HepG2 (cell line): ENCODE measurements around the gene RASSF7. TPM values are rescaled to one million over a fixed set of nuclear protein-coding genes. Genes with fewer than 3 reads are reported as not detected.
A peak's percentile ranks its signal among the peaks of the same experiment; 100 is the strongest.

Source experiments
- ARNT ChIP-seq: fragments of 450-650 bp; IDR thresholded peaks from 2 replicates; pipeline ENCODE4 v1.6.1; 2017
- ATF7-NPFF ChIP-seq: sonication (generic); formaldehyde crosslinking; IDR thresholded peaks from 2 replicates; pipeline ENCODE4 v1.8.1; 2023; ENCODE audit warnings: mild to moderate bottlenecking, low read depth, missing genetic modification reagents, moderate library complexity
- KDM2A ChIP-seq: sonication (generic); formaldehyde crosslinking; IDR thresholded peaks from 2 replicates; pipeline ENCODE4 v1.4.0; 2020; ENCODE audit warnings: low read depth, missing genetic modification reagents, borderline replicate concordance
- PAWR ChIP-seq: sonication (generic); formaldehyde crosslinking; IDR thresholded peaks from 2 replicates; pipeline ENCODE4 v1.4.0; 2020; ENCODE audit warnings: missing genetic modification reagents, mild to moderate bottlenecking, borderline replicate concordance
- POGK ChIP-seq: sonication (generic); formaldehyde crosslinking; conservative IDR thresholded peaks from 2 replicates; pipeline ENCODE4 v1.8.0; 2022; ENCODE audit warnings: mild to moderate bottlenecking, moderate library complexity, missing genetic modification reagents
- TFAP4 ChIP-seq: sonication (generic); IDR thresholded peaks from 2 replicates; pipeline ENCODE4 v1.6.1; 2016; ENCODE audit warnings: low read depth, borderline replicate concordance
- TOE1 ChIP-seq: sonication (generic); formaldehyde crosslinking; IDR thresholded peaks from 2 replicates; pipeline ENCODE4 v1.4.0; 2020; ENCODE audit warnings: mild to moderate bottlenecking, missing genetic modification reagents
- ZBTB4 ChIP-seq: sonication (generic); formaldehyde crosslinking; IDR thresholded peaks from 2 replicates; pipeline ENCODE4 v1.4.0; 2020; ENCODE audit warnings: missing genetic modification reagents, mild to moderate bottlenecking, borderline replicate concordance
- ZFP36L1 ChIP-seq: sonication (generic); formaldehyde crosslinking; IDR thresholded peaks from 2 replicates; pipeline ENCODE4 v1.8.0; 2022; ENCODE audit warnings: mild to moderate bottlenecking, missing genetic modification reagents, moderate library complexity
- ZNF101 ChIP-seq: sonication (generic); formaldehyde crosslinking; IDR thresholded peaks from 2 replicates; pipeline ENCODE4 v1.4.0; 2020; ENCODE audit warnings: mild to moderate bottlenecking, low read depth, missing genetic modification reagents, borderline replicate concordance
- ZNF121 ChIP-seq: sonication (generic); formaldehyde crosslinking; IDR thresholded peaks from 2 replicates; pipeline ENCODE4 v1.5.0; 2020; ENCODE audit warnings: mild to moderate bottlenecking, missing genetic modification reagents
- ZNF124 ChIP-seq: sonication (generic); formaldehyde crosslinking; IDR thresholded peaks from 2 replicates; pipeline ENCODE4 v1.4.0; 2020; ENCODE audit warnings: missing genetic modification reagents
- ZNF451 ChIP-seq: sonication (generic); formaldehyde crosslinking; IDR thresholded peaks from 2 replicates; pipeline ENCODE4 v1.5.0; 2020; ENCODE audit warnings: mild to moderate bottlenecking, missing genetic modification reagents
- ZNF605 ChIP-seq: sonication (generic); formaldehyde crosslinking; IDR thresholded peaks from 2 replicates; pipeline ENCODE4 v1.8.0; 2022; ENCODE audit warnings: mild to moderate bottlenecking, missing genetic modification reagents
- ZSCAN21 ChIP-seq: sonication (generic); formaldehyde crosslinking; IDR thresholded peaks from 2 replicates; pipeline ENCODE4 v1.8.0; 2022; ENCODE audit warnings: mild to moderate bottlenecking, missing genetic modification reagents, moderate library complexity, borderline replicate concordance
- polyA plus RNA-seq, 8 experiments: library from polyadenylated mRNA; depleted of rRNA in 3 of 8; stranded (reverse) in 7 of 8; unstranded in 1 of 8; fragments of >200 nt; fragmentation: Illumina TruSeq in 4 of 8; extraction: Trizol in 4 of 8; gene quantifications; 2 replicates each; pipeline versions ENCODE4 v1.2.1 to v1.2.3, GENCODE V29; 2011 to 2016; ENCODE audit warnings: low read depth in 4 of 8, missing spikeins in 1 of 8, mixed read lengths in 1 of 8; ENCODE audit not compliant: insufficient read depth in 1 of 8
- total RNA-seq, 5 experiments: library from RNA; depleted of rRNA; stranded (reverse); fragments of >200 nt; fragmentation: Illumina TruSeq; extraction: Trizol; gene quantifications; 2 replicates each; pipeline ENCODE4 v1.2.3, GENCODE V29; 2016; ENCODE audit warnings: low read depth in 1 of 5
- TF ChIP-seq, protein P1 (sequence below): IDR thresholded peaks from 2 replicates; pipeline ENCODE4 v1.6.1; 2016; ENCODE audit warnings: missing biosample characterization, missing genetic modification reagents, low read depth
- TF ChIP-seq, protein P2 (sequence below): sonication (generic); formaldehyde crosslinking; conservative IDR thresholded peaks from 2 replicates; pipeline ENCODE4 v1.4.0; 2020; ENCODE audit warnings: missing genetic modification reagents

The RASSF7 gene
- total and polyA plus RNA-seq, 2 of the 13 experiments (the other 11 are each of a cell fraction or from before 2014, with no cell fraction given): 20.2 to 28.6 TPM

DNA sequence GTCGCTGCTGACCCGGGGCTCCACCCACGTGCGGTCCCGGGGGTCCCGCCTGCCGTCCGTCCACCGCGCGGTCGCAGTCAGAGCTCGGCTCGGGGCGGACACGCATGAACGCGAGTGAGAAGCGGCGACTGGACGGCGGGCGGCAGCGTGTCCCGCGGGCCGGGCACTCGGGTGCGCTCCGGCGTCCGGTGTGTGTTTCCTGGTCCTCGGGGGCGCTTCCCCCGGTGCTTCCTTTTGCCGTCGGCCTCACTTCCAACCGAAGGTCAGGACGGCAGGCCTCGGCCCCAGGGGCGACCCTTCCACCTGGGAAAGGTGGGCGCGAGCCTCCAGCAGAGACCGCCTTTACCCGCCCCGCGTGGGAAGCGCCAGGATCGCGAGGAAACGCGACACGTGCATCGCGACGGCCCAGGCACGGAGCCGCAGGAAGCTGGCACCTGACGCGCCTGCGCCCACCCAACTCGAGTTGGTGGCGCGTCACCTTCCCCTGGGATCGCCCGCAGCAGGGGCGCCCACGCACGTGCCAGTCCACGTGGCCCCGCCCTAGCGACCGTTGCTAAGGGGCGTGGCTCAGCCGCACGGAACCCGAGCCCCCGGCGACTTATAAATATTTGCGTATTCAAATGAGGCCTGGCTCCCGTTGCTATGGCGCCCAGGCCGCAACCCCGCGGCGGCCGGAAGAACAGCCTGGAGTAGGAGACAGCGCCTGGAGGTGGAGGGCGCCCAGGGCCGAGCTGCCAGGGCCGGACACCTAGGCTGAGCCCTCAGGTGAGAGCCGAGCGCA, 23.7 kb upstream of the RASSF7 start, which contains the start of gene LRRC56 (continued):
- TF ChIP-seq, protein P1, sequence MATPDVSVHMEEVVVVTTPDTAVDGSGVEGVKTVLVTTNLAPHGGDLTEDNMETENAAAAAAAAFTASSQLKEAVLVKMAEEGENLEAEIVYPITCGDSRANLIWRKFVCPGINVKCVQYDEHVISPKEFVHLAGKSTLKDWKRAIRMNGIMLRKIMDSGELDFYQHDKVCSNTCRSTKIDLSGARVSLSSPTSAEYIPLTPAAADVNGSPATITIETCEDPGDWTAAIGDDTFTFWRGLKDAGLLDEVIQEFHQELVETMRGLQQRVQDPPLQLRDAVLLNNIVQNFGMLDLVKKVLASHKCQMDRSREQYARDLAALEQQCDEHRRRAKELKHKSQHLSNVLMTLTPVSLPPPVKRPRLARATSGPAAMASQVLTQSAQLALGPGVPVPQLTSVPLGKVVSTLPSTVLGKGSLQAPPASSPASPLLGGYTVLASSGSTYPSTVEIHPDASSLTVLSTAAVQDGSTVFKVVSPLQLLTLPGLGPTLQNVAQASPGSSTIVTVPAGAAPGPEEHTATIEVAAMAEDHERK: no peak
- TF ChIP-seq ZSCAN21 (CRISPR knock-in tag) (0 out of 2 replicates have a peak, but pooled peaks have one; percentile 53), ATF7-NPFF (CRISPR knock-in tag) (no peak), ZFP36L1 (CRISPR knock-in tag) (no peak), ZBTB4 (CRISPR knock-in tag) (0 out of 2 replicates have a peak, but pooled peaks have one; percentile 28), KDM2A (CRISPR knock-in tag) (peak; percentile 85; the same call in 1 of the 2 replicates), ZNF451 (no peak), ARNT (no peak), PAWR (no peak), ZNF121 (peak; percentile 46; the same call in 1 of the 2 replicates), ZNF101 (CRISPR knock-in tag) (no peak), TFAP4 (peak; percentile 23; the same call in 1 of the 2 replicates), ZNF605 (CRISPR knock-in tag) (no peak), ZNF124 (CRISPR knock-in tag) (0 out of 2 replicates have a peak, but pooled peaks have one; percentile 51), POGK (CRISPR knock-in tag) (no peak), TOE1 (CRISPR knock-in tag) (no peak)
- TF ChIP-seq, protein P2, sequence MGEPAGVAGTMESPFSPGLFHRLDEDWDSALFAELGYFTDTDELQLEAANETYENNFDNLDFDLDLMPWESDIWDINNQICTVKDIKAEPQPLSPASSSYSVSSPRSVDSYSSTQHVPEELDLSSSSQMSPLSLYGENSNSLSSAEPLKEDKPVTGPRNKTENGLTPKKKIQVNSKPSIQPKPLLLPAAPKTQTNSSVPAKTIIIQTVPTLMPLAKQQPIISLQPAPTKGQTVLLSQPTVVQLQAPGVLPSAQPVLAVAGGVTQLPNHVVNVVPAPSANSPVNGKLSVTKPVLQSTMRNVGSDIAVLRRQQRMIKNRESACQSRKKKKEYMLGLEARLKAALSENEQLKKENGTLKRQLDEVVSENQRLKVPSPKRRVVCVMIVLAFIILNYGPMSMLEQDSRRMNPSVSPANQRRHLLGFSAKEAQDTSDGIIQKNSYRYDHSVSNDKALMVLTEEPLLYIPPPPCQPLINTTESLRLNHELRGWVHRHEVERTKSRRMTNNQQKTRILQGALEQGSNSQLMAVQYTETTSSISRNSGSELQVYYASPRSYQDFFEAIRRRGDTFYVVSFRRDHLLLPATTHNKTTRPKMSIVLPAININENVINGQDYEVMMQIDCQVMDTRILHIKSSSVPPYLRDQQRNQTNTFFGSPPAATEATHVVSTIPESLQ (CRISPR knock-in tag): no peak
